ENCODE measurements around the gene RBM33. TPM values are rescaled to one million over a fixed set of nuclear protein-coding genes. Genes with fewer than 3 reads are reported as not detected.

RBM33 gene
- total and polyA plus RNA-seq, 10 donors = 9.7 to 109 (median 90.0) TPM

DNA sequence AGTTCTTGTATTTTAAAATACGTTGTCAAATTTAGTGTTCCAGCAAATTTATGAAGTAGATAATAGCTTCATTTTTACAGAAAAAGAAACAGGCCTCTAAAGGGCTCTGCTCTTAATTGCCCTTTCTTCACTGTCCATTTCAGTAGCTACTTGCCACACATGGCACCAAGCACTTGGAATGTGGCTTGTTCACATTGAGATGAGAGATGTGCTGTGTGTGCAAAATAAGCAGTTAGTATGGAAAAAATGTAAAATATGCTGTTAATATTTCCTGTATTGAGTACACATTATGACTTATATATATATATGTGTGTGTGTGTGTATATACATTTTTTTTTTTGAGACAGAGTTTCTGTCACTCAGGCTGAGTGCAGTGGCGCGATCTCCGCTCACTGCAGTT is 19.5 kb downstream of the RBM33 start:
- Histone ChIP-seq H3K36me3 (peaks cover 0 to 39% (median 8%) of the 10 kb centered on the region in 6 donors), H3K4me1 (peaks cover 0 to 96% (median 58%) of the 10 kb centered on the region in 6 donors), H3K9me3 (no peaks in the 10 kb centered on the region), H3K4me3 (no peak overlapping the region), H3K27ac (no peak overlapping the region), H3K27me3 (replicated peaks in 1 of 7) (no peaks in the 10 kb centered on the region)
- TF ChIP-seq POLR2AphosphoS5 (IDR thresholded peaks at IDR 0.05) (no peak), POLR2A (IDR thresholded peaks at IDR 0.05) (no peak)
- TF ChIP-seq, protein P1, sequence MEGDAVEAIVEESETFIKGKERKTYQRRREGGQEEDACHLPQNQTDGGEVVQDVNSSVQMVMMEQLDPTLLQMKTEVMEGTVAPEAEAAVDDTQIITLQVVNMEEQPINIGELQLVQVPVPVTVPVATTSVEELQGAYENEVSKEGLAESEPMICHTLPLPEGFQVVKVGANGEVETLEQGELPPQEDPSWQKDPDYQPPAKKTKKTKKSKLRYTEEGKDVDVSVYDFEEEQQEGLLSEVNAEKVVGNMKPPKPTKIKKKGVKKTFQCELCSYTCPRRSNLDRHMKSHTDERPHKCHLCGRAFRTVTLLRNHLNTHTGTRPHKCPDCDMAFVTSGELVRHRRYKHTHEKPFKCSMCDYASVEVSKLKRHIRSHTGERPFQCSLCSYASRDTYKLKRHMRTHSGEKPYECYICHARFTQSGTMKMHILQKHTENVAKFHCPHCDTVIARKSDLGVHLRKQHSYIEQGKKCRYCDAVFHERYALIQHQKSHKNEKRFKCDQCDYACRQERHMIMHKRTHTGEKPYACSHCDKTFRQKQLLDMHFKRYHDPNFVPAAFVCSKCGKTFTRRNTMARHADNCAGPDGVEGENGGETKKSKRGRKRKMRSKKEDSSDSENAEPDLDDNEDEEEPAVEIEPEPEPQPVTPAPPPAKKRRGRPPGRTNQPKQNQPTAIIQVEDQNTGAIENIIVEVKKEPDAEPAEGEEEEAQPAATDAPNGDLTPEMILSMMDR (IDR thresholded peaks at IDR 0.05 in 8 of 11, conservative IDR thresholded peaks at IDR 0.05 in 3 of 11) = no peak
- WGBS, 5 donors = 69 to 94% (median 74%) methylated on average over 4 of the region's 4 CpGs
- DNase-seq = no peak
- intact Hi-C loops (cut with DNase I; ENCODE audit: low total_unique reads) = no loop called here

DNA sequence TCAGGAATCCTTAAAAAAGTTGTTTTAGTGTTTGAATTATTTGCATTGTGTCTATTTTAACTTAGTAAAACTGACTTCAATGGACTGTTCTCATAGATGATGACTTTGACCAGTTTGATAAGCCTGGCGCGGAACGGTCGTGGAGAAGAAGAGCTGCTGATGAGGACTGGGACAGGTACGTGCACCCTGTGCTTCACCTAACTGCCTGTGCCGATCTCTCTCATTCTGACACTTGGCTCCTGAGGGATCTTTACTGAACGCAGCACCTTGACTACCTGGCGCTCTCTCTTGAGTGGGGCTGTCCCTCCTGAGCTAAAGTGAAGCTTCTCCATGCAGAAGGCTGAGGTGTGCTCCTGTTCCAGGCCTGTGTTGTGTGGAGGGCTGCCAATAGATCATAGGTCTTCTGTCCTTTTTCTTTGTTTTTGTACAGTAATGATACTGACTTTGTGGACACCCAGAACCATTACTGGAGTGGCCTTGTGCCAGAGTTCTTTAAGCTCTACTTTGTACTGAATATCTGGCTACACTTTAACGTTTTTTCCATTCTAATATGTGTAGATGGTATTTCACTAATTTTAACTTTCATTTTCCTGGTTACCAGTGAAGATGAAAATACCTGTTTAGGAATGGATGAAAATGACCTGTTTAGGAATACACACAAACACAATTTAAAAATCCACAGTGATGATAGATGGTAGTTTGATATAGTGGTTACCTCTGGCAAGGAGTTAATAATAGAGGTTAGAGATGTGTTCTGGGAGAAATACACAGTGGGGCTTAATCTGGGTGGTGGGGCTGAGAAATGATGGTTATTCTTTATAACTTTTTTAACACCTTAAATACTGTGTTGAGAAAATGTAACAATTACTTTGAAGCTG is 20.9 kb downstream of the RBM33 start:
- intact Hi-C loops (cut with DNase I; ENCODE audit: low total_unique reads) = no loop called here
- Histone ChIP-seq H3K4me1 (peaks cover 0 to 98% (median 66%) of the 10 kb centered on the region in 6 donors), H3K36me3 (peaks cover 0 to 45% (median 8%) of the 10 kb centered on the region in 6 donors), H3K9me3 (no peaks in the 10 kb centered on the region), H3K27me3 (replicated peaks in 1 of 7) (no peaks in the 10 kb centered on the region), H3K4me3 (no peak overlapping the region), H3K27ac (no peak overlapping the region)
- TF ChIP-seq, protein P1 (IDR thresholded peaks at IDR 0.05 in 8 of 11, conservative IDR thresholded peaks at IDR 0.05 in 3 of 11) = no peak
- no peak for TF ChIP-seq POLR2AphosphoS5 (IDR thresholded peaks at IDR 0.05)
- TF ChIP-seq POLR2A (IDR thresholded peaks at IDR 0.05) = no peak
- 91 to 94% (median 92%) methylated on average over 9 of the region's 9 CpGs for WGBS, 5 donors
- DNase-seq = no peak

DNA sequence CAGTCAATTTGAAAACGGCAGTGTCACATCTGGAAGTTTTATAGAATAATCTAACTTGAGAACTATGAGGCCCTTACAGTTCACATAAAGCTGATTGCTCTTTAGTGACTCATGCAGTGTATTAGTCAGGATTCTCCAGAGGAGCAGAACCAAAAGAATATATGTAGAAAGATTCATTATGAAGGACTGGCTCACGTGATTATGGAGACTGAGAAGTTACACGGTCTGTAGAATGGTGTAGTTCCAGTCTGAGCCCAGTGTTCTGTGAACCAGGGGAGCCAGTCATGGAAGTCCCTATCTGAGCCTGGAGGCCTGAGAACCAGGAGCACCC is 21.5 kb downstream of the RBM33 start:
- TF ChIP-seq POLR2AphosphoS5 (IDR thresholded peaks at IDR 0.05) (no peak), POLR2A (IDR thresholded peaks at IDR 0.05) (no peak)
- TF ChIP-seq, protein P1 (IDR thresholded peaks at IDR 0.05 in 8 of 11, conservative IDR thresholded peaks at IDR 0.05 in 3 of 11) = no peak
- WGBS, 5 donors = 75 to 93% (median 82%) methylated on average over 3 of the region's 3 CpGs
- H3K27ac ChIP-seq = no peak overlapping the region
- intact Hi-C loops (cut with DNase I; ENCODE audit: low total_unique reads) = no loop called here
- H3K4me3 ChIP-seq = no peak overlapping the region
- peaks cover 0 to 99% (median 72%) of the 10 kb centered on the region in 6 donors for H3K4me1 ChIP-seq
- no peak for DNase-seq
- peaks cover 0 to 45% (median 8%) of the 10 kb centered on the region in 6 donors for H3K36me3 ChIP-seq
- no peaks in the 10 kb centered on the region for H3K9me3 ChIP-seq
- no peaks in the 10 kb centered on the region for H3K27me3 ChIP-seq (replicated peaks in 1 of 7)

DNA sequence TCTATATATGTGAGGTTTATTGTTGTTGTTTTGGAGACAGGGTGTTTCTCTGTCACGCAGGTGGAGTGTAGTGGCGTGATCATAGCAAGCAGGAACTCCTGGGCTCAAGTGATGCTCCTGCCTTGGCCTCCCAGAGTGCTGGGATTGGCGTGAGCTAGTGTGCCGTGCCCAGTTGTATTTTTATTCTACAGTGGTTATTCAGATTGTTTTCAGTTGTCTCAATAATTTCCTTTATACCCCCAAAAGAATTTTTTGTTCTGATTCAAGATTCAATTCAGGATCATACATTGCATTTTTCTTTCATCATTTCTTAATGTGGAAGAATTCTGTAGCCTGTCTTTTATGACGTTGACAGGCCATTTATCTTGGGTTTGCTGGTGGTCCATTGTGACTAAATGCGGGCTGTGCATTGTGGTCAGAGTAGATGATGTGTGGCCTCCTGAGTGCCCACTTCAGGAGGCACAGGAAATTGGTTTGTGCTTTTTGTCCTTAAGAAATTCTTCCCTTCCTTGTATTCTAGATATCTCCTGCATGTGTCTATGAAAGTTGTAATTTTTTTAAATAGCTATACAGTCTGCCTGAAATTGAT is 22.9 kb downstream of the RBM33 start:
- 65 to 76% (median 72%) methylated on average over 6 of the region's 6 CpGs for WGBS, 5 donors
- no peak for DNase-seq
- H3K4me1 ChIP-seq = peaks cover 0 to 100% (median 66%) of the 10 kb centered on the region in 6 donors
- no peaks in the 10 kb centered on the region for H3K27me3 ChIP-seq (replicated peaks in 1 of 7)
- no peaks in the 10 kb centered on the region for H3K9me3 ChIP-seq
- no peak overlapping the region for H3K4me3 ChIP-seq
- TF ChIP-seq POLR2AphosphoS5 (IDR thresholded peaks at IDR 0.05) (no peak), POLR2A (IDR thresholded peaks at IDR 0.05) (no peak)
- TF ChIP-seq, protein P1 (IDR thresholded peaks at IDR 0.05 in 8 of 11, conservative IDR thresholded peaks at IDR 0.05 in 3 of 11) = no peak
- intact Hi-C loops (cut with DNase I; ENCODE audit: low total_unique reads) = no loop called here
- peaks cover 0 to 45% (median 8%) of the 10 kb centered on the region in 6 donors for H3K36me3 ChIP-seq
- no peak overlapping the region for H3K27ac ChIP-seq
